NCI-H526 (cell line): ENCODE results near the gene CACNG3.
"Not testable (repeated sequence)": the region's sequence is repeated elsewhere in the genome, so short reads cannot be mapped to it uniquely, and the experiment has no call there.

Experiments
- DNase-seq, 2 experiments: peaks; one replicate each; lab custom pipeline; 2025; lab: John Stamatoyannopoulos, UW

The CACNG3 gene

GRCh38 chr16:24332582-24333090 is 76.5 kb downstream of the CACNG3 start:
- no peak for DNase-seq

GRCh38 chr16:24336491-24336890 is 80.4 kb downstream of the CACNG3 start:
- no peak for DNase-seq

- DNase-seq: no peak
Observed at GRCh38 chr16:24337013-24337412, 80.9 kb downstream of the CACNG3 start.

- DNase-seq: not testable (repeated sequence)
Observed at GRCh38 chr16:24343829-24344228, 87.7 kb downstream of the CACNG3 start.

DNA sequence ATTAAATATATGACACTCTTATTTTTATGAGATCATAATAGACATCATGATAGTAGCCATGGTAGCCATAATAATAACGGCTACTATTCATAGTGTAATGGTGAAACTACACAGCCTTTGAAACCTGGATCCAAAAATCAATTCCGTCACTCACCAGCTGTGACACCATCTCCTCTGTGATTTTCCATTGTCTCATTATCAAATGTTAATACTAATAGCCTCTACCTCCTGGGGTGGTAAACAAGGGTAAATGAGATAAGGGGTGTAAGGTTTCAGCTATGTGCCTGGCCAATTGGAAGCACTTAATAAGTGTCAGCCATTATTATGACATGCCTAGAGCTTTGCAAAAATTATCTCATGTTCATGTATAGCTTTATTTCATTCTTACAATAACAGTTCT is 88.6 kb downstream of the CACNG3 start:
- no peak for DNase-seq

DNA sequence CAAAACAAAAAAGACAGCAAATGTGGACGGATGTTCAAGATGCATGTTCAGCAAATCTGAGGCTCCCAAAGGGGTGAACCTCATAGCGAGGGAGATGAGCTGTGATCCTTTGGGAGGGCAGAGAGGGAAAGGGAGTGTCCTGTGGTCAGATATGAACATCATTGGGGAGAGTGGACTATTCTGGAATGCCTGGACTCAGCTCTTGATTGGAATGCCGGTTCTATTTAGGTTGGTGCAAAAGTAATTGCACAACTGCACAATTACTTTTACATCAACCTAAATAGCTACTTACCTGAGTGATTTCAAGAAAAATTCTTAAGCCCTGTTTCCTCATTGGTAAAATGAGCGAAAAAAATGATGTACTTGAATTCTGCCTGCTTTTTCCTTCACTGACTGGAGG is 89.6 kb downstream of the CACNG3 start:
- DNase-seq: no peak

DNA sequence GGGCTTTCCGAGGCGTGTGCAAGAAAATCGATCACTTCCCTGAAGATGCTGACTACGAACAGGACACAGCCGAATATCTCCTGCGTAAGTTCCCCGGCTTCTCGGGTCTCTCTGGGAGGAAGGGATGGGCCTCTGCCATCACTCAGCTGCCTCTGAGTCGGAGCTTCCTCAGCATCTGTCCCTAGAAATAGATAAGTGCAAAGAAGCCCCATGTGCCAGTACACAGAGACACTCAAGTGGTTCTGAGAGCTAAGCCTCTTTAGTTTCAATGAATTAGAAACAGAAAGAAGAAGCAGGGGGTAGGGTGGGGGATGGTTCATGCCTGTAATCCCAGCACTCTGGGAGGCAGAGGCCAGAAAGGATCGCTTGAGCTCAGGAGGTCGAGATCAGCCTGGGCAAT is 90.6 kb downstream of the CACNG3 start:
- DNase-seq: no peak

DNA sequence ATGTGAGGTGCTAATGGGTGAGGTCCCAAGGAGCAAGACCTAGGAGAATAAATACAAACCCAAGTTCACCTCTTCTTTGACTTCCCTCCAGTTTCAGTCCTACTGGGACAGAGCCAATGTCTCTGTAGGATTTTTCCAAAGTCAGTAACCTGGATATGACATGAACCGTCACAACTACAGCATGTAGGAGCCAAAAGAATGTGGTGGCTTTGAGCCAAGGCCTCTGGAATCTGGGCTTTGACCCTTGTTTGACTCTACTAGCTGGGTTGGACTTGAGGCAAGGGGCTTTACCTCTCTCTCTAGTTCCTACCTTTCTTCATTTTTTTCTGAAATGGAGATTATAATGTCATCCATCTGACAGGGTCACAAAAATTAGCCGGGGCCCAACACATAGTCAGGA is 91.4 kb downstream of the CACNG3 start:
- DNase-seq: no peak

DNA sequence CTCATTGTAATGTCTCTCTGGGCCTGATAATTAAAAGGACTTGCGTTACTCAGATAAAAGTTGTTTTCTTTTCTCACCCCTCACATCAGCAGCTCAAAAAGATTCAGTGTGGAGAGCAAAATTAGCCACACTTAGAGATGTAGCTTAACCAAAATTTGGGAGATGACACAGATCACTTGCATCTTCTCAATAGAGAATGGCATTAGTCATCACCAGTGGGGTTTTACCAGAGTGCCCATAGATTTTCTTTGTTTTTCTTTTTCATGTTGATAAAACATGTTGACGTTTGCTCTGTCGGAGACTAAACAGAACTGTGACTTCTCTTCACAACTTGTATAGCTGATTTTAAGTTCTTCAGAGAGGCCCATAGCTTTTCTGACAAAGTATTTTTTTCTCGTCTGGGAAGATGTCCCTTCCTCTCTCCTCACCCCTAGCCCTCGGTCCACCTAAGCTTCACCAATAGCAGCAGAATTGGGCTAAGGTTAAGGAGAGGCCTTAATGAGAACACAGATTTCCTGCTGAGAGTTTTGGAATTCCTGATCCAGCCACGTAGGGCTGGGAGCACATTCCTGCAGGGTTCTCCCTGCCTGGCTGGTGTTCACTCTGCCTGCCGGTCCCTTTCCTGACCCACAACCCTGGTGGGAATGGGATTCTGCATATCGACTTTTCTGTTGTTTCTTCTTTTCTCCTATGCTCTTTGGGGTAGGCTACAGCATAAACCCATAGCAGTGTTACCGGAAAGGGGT is 92.6 kb downstream of the CACNG3 start:
- no peak for DNase-seq

GRCh38 chr16:24349320-24349719 is 93.2 kb downstream of the CACNG3 start:
- no peak for DNase-seq

GRCh38 chr16:24352746-24353145 is 96.6 kb downstream of the CACNG3 start:
- DNase-seq: no peak

DNA sequence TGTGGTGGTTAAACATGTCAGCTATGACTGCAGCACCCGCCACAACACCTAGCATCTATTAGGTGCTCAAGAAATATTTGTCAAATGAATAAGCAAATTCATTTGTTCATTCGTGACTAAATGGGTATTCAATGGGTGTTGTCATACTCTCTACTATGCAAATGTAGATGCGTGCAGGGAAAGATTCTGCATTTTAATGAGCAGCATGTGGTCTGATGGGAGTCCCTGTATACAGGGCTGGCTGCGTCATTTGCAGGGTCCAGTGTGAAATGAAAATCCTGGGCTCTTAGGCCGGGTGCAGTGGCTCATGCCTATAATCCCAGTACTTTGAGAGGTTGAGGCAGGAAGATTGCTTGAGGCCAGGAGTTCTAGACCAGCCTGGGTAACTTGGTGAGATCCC is 97.5 kb downstream of the CACNG3 start:
- DNase-seq: no peak

DNA sequence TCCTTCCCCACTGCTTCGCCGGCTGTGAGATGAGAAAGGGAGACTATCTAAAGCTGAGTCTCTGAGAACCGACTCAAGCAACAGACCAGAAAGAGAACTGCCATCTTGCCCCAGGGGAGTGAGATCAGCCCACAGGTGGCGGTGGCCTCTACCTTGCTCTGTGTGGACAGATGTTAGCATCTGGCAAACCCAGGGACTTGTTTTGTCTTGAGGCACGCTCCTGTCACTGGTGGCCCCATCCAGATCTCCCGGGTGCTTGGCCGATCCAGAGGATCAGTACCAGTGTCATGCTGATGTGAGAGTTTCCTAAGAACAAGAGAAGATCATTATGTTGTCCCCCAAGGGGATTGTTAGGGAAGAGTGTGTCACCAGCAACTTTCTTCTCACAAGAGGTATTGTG is 101.4 kb downstream of the CACNG3 start:
- no peak for DNase-seq

DNA sequence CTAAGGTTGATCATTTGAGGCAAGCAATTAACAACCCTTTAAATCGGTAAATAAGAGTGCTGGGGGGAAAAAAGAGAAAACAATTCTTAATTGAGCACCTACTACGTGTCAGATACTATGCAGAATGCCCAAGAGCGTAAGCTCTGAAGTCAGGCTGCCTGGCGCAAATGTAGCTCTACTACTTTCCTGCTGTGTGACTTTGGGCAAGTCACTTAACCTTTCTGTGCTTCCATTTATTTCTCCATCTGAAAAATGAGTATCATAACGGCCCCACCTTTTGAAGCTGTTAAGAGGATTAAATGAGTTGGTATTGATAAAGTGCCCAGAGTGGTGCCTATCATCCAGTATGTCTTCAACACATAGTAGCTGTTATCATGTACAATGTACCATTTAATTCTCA is 102.0 kb downstream of the CACNG3 start:
- no peak for DNase-seq

- no peak for DNase-seq
Observed at GRCh38 chr16:24359490-24359889, 103.4 kb downstream of the CACNG3 start.

DNA sequence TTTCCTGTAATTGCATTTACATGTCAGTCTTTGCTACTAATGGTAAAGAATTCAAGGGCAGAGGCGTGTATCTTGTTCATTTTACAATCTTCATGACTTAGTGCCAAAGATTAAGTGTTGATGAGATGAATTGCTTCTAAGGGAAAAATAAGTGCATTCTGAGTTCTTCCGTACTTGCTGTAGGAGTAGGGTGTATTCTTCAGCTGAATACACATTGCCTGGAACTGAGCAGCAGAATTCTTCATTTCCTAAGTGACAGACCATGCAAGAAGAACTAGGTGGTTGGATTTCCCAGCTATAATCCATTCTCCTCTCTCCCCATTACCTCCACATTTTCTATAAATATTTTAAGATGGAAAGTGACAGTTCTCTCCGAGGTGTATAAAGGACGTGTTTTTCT is 104.8 kb downstream of the CACNG3 start:
- no peak for DNase-seq

- no peak for DNase-seq
Observed at GRCh38 chr16:24364596-24364995, 108.5 kb downstream of the CACNG3 start.

GRCh38 chr16:24367186-24367710 is 111.1 kb downstream of the CACNG3 start:
- no peak for DNase-seq

DNA sequence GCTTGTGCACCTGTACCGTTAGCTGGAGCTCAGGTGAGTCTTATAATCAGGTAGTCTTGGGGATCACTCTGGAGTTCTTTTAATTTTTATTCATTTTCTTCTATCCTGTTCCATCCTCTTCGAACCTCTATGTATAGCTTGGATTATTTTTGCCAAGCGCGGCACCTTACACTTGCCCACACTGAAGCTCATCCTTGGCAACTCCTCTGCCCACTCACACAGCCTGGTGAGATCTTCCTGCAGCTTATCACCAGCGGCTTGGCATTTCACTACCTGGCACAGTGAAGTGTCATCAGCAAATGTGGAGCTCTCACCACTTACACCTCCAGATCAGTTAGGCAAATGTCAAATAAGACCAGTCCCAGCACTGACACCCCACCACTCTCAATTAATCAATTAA is 116.7 kb downstream of the CACNG3 start:
- no peak for DNase-seq

DNA sequence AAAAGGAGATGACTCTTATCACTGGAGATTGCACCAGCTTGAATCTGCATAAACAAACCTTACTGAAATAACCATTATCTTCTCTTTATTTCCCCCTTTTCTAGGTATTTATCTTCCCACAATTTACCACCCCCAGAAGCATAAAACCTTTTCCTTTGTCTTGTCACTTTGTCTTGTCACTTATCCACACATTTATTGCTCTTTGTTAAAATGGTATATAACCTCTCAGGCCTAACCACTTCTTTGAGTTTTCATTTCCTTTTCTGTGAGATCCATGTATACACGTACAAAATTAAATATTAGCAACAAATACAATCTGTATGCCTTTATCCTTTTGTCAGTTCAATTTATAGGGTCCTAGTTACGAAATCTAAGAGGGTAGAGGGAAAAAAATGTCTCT is 122.9 kb downstream of the CACNG3 start:
- no peak for DNase-seq

GRCh38 chr16:24381470-24382118 is 125.5 kb downstream of the CACNG3 start:
- DNase-seq: no peak

GRCh38 chr16:24382762-24383407 is 126.8 kb downstream of the CACNG3 start:
- no peak for DNase-seq

DNA sequence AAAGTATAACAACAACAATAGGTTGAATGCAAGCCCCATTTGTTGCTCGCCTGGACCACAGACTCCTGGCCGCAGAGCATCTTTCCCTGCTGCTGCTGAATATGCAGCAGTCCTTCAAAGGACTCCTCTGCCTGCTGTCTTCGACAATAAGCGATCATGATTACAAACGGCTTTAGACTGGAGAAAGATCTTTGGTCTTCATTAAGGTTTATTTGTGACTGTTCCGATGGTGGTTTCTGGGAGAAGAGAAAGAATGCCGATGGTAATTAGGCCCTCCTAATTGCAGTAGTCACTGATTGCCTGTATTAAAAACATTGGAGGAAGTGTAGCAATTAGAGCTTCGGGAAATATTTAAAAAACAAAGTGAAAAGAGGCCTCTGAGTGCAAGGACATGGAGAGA is 138.2 kb downstream of the CACNG3 start:
- no peak for DNase-seq
